GM12878 (cell line): Measurements from ENCODE around the gene MAP3K6.

Experiments
- ATF3 ChIP-seq: IDR thresholded peaks from 2 replicates; pipeline ENCODE4 v1.6.1; 2011; ENCODE audit warnings: low read depth, mild to moderate bottlenecking, low read length, moderate library complexity, borderline replicate concordance; ENCODE audit errors: extremely low read depth
- BCL11A ChIP-seq: IDR thresholded peaks from 2 replicates; pipeline ENCODE4 v1.6.1; 2011; ENCODE audit warnings: low read depth, low read length
- CHD2 ChIP-seq: IDR thresholded peaks from 2 replicates; pipeline ENCODE4 v1.6.1; 2011; ENCODE audit warnings: low read depth, low read length, improper control_type of control experiment, borderline replicate concordance
- CTCF ChIP-seq, 3 experiments: IDR thresholded peaks in 2 of 3; conservative IDR thresholded peaks in 1 of 3; 2 replicates each; pipeline ENCODE4 v1.5.1; 2011; ENCODE audit warnings: low read depth in 3 of 3, low read length in 3 of 3, mild to moderate bottlenecking in 3 of 3, control low read depth in 2 of 3, moderate library complexity in 2 of 3, inconsistent platforms in 1 of 3, mixed read lengths in 1 of 3; ENCODE audit not compliant: control insufficient read depth in 2 of 3, insufficient read depth in 1 of 3; ENCODE audit errors: extremely low read depth in 1 of 3
- EP300 ChIP-seq, 2 experiments: fragments of 150-350 bp in 1 of 2; IDR thresholded peaks; 2 replicates each; pipeline ENCODE4 v1.6.1; 2011 to 2012; ENCODE audit warnings: low read depth in 2 of 2, low read length in 2 of 2, borderline replicate concordance in 1 of 2, improper control_type of control experiment in 1 of 2, inconsistent platforms in 1 of 2; ENCODE audit not compliant: control insufficient read depth in 1 of 2
- EZH2 ChIP-seq: IDR thresholded peaks from 2 replicates; pipeline ENCODE4 v1.6.1; 2012; ENCODE audit warnings: low read depth, mild to moderate bottlenecking, control low read depth, inconsistent platforms, low read length, borderline replicate concordance; ENCODE audit not compliant: control insufficient read depth
- HDAC2 ChIP-seq: fragments of 200-600 bp; sonication (generic); IDR thresholded peaks from 2 replicates; pipeline ENCODE4 v1.6.1; 2017
- NR2C1 ChIP-seq: fragments of 450-650 bp; IDR thresholded peaks from 2 replicates; pipeline ENCODE4 v1.6.1; 2017; ENCODE audit warnings: antibody characterized with exemption, mild to moderate bottlenecking, moderate library complexity
- PKNOX1 ChIP-seq: fragments of 450-650 bp; IDR thresholded peaks from 2 replicates; pipeline ENCODE4 v1.6.1; 2016; ENCODE audit warnings: mild to moderate bottlenecking
- POLR2AphosphoS5 ChIP-seq: IDR thresholded peaks from 2 replicates; pipeline ENCODE4 v1.6.1; 2011; ENCODE audit warnings: mild to moderate bottlenecking, low read length, inconsistent platforms
- SIX5 ChIP-seq: IDR thresholded peaks from 2 replicates; pipeline ENCODE4 v1.6.1; 2011; ENCODE audit warnings: mild to moderate bottlenecking, low read depth, low read length, moderate library complexity; ENCODE audit not compliant: severe bottlenecking
- SMC3 ChIP-seq: IDR thresholded peaks from 2 replicates; pipeline ENCODE4 v1.6.1; 2011; ENCODE audit warnings: low read length, improper control_type of control experiment, borderline replicate concordance
- SP1 ChIP-seq: IDR thresholded peaks from one replicate; pipeline ENCODE4 v1.6.1; 2011; ENCODE audit warnings: low read depth, low read length
- TAF1 ChIP-seq: IDR thresholded peaks from 2 replicates; pipeline ENCODE4 v1.6.1; 2011; ENCODE audit warnings: mild to moderate bottlenecking, low read depth, low read length, borderline replicate concordance

GRCh38 chr1:27398405-27399149, 31.8 kb upstream of the MAP3K6 start:
- TF ChIP-seq BCL11A = no peak
- no peak for TF ChIP-seq PKNOX1
- no peak for TF ChIP-seq CTCF (IDR thresholded peaks at IDR 0.05 in 2 of 3, conservative IDR thresholded peaks at IDR 0.05 in 1 of 3; ENCODE audit: control insufficient read depth in 2 of 3, extremely low read depth in 1 of 3, insufficient read depth in 1 of 3, low read depth in 3 of 3, low read length in 3 of 3)
- TF ChIP-seq NR2C1 = no peak
- TF ChIP-seq TAF1 = no peak
- TF ChIP-seq EP300 (IDR thresholded peaks at IDR 0.05; ENCODE audit: borderline replicate concordance in 1 of 2, control insufficient read depth in 1 of 2, low read depth in 2 of 2, low read length in 2 of 2) = no peak
- TF ChIP-seq ATF3 = no peak
- no peak for TF ChIP-seq HDAC2
- no peak for TF ChIP-seq SP1
- no peak for TF ChIP-seq CHD2
- TF ChIP-seq SMC3 = no peak
- no peak for TF ChIP-seq SIX5
- peak; percentile 47; the same call in 1 of the 2 replicates for TF ChIP-seq POLR2AphosphoS5
- no peak for TF ChIP-seq EZH2
